HepG2 (cell line): Measurements from ENCODE around the gene TCEANC. TPM values are rescaled to one million over a fixed set of nuclear protein-coding genes. Genes with fewer than 3 reads are reported as not detected.

Source experiments
- ARID4A ChIP-seq: sonication (generic); formaldehyde crosslinking; IDR thresholded peaks from 2 replicates; pipeline ENCODE4 v1.5.0; 2020; ENCODE audit warnings: mild to moderate bottlenecking, missing genetic modification reagents, borderline replicate concordance
- CEBPZ ChIP-seq: IDR thresholded peaks from 2 replicates; pipeline ENCODE4 v1.6.1; 2012; ENCODE audit warnings: low read length, improper control_type of control experiment
- DDIT3 ChIP-seq: sonication (generic); formaldehyde crosslinking; IDR thresholded peaks from 2 replicates; pipeline ENCODE4 v1.4.0; 2020; ENCODE audit warnings: mild to moderate bottlenecking, missing genetic modification reagents
- FOXO4 ChIP-seq: sonication (generic); formaldehyde crosslinking; conservative IDR thresholded peaks from 2 replicates; pipeline ENCODE4 v1.8.1; 2023; ENCODE audit warnings: missing genetic modification reagents
- IRX3 ChIP-seq: sonication (generic); formaldehyde crosslinking; IDR thresholded peaks from 2 replicates; pipeline ENCODE4 v1.8.1; 2023; ENCODE audit warnings: mild to moderate bottlenecking, low read depth, missing genetic modification reagents, borderline replicate concordance
- NAIF1 ChIP-seq: sonication (generic); formaldehyde crosslinking; IDR thresholded peaks from 2 replicates; pipeline ENCODE4 v1.5.0; 2020; ENCODE audit warnings: mild to moderate bottlenecking, missing genetic modification reagents, borderline replicate concordance
- PLSCR1 ChIP-seq: sonication (generic); formaldehyde crosslinking; IDR thresholded peaks from 2 replicates; pipeline ENCODE4 v1.5.0; 2020; ENCODE audit warnings: missing genetic modification reagents, mild to moderate bottlenecking, borderline replicate concordance
- TEAD2 ChIP-seq: sonication (generic); formaldehyde crosslinking; IDR thresholded peaks from 2 replicates; pipeline ENCODE4 v1.9.0; 2021; ENCODE audit warnings: missing genetic modification reagents
- ZBTB34 ChIP-seq: sonication (generic); formaldehyde crosslinking; IDR thresholded peaks from 2 replicates; pipeline ENCODE4 v1.8.0; 2022; ENCODE audit warnings: mild to moderate bottlenecking, missing genetic modification reagents
- ZNF775 ChIP-seq: sonication (generic); formaldehyde crosslinking; IDR thresholded peaks from 2 replicates; pipeline ENCODE4 v1.4.0; 2020; ENCODE audit warnings: missing genetic modification reagents, mild to moderate bottlenecking, moderate library complexity, borderline replicate concordance
- ZNF792 ChIP-seq: IDR thresholded peaks from 2 replicates; pipeline ENCODE4 v1.6.1; 2016
- ZSCAN31 ChIP-seq: sonication (generic); formaldehyde crosslinking; IDR thresholded peaks from 2 replicates; pipeline ENCODE4 v1.5.0; 2020; ENCODE audit warnings: low read depth, mild to moderate bottlenecking, missing genetic modification reagents
- ZSCAN9 ChIP-seq: IDR thresholded peaks from 2 replicates; pipeline ENCODE4 v1.6.1; 2016; ENCODE audit warnings: borderline replicate concordance
- polyA plus RNA-seq, 8 experiments: library from polyadenylated mRNA; depleted of rRNA in 3 of 8; stranded (reverse) in 7 of 8; unstranded in 1 of 8; fragments of >200 nt; fragmentation: Illumina TruSeq in 4 of 8; extraction: Trizol in 4 of 8; gene quantifications; 2 replicates each; pipeline versions ENCODE4 v1.2.1 to v1.2.3, GENCODE V29; 2011 to 2016; ENCODE audit warnings: low read depth in 4 of 8, missing spikeins in 1 of 8, mixed read lengths in 1 of 8; ENCODE audit not compliant: insufficient read depth in 1 of 8
- total RNA-seq, 5 experiments: library from RNA; depleted of rRNA; stranded (reverse); fragments of >200 nt; fragmentation: Illumina TruSeq; extraction: Trizol; gene quantifications; 2 replicates each; pipeline ENCODE4 v1.2.3, GENCODE V29; 2016; ENCODE audit warnings: low read depth in 1 of 5

The TCEANC gene
- total and polyA plus RNA-seq, 2 of the 13 experiments (the other 11 are each of a cell fraction or from before 2014, with no cell fraction given) = 0.51 to 0.97 TPM

GRCh38 chrX:13652850-13653693, at the start of gene TCEANC (continued):
- no peak for TF ChIP-seq ZBTB34 (CRISPR knock-in tag)
- no peak for TF ChIP-seq FOXO4 (CRISPR knock-in tag)
- no peak for TF ChIP-seq DDIT3
- TF ChIP-seq ZNF775 (CRISPR knock-in tag) = no peak
- TF ChIP-seq ZNF792 (CRISPR knock-in tag) = no peak
- peak; percentile 76; the same call in 1 of the 2 replicates for TF ChIP-seq ARID4A (CRISPR knock-in tag)
- peak; percentile 70 for TF ChIP-seq ZSCAN31 (CRISPR knock-in tag)
- no peak for TF ChIP-seq IRX3 (CRISPR knock-in tag)
- no peak for TF ChIP-seq TEAD2
- no peak for TF ChIP-seq CEBPZ
- TF ChIP-seq NAIF1 (CRISPR knock-in tag) = no peak
- TF ChIP-seq PLSCR1 (CRISPR knock-in tag) = no peak
- no peak for TF ChIP-seq ZSCAN9 (CRISPR knock-in tag)
